ENCODE data around the gene MUC13. TPM values are rescaled to one million over a fixed set of nuclear protein-coding genes. Genes with fewer than 3 reads are reported as not detected.
A peak's percentile ranks its signal among the peaks of the same experiment; 100 is the strongest.

Gene MUC13
- total RNA-seq, 4 donors from 2014 or later: 1.7 TPM; not detected in 3

DNA sequence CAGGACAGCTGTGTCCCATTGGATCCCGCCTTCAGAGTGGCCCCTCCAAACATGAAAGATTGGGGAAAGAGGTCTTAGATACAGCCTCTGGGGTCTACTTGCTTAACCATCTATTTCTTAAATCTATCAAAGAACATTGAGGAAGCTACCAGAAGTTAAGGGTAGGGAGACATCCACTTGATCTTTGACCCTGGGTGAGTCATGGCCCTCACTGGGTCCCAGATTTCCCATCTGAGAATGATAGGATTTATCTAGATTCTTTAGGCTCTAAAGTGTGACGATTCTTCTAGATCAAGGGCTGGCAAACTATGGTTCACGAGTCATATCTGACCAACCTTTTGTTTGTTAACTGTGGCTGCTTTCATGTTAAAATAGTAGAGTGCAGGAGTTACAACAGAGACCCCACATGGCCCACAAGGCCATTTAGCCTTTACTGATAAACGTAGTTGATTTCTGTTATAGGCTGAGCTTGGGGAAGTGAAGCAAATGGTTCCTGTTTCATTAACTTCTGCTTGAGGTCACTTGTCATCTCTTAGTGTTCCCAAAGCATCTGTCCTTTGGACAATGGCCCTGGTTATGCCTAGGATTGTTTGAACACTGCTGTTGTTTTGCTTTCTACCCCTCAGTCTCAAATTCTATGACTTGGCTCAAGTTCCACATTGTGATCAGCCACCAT lies 8.0 kb downstream of the MUC13 start:
- Histone ChIP-seq H3K9me3 (no peaks in the 10 kb centered on the region), H3K27me3 (no peaks in the 10 kb centered on the region), H3K27ac (no peak overlapping the region), H3K4me1 (peaks cover 9 to 14% of the 10 kb centered on the region in 2 donors), H3K36me3 (no peaks in the 10 kb centered on the region), H3K4me3 (no peak overlapping the region)
- in situ Hi-C loops (cut with MboI; ENCODE audit: low sequenced_read_pairs in 4 of 4): loop anchor here in 1 of 4 donors (10.0 kb wide), 2 partner anchors 238 to 508 kb away; no protein-coding TSS in a partner anchor
- ATAC-seq (no peak), DNase-seq (no peak)
- TF ChIP-seq, protein P1, sequence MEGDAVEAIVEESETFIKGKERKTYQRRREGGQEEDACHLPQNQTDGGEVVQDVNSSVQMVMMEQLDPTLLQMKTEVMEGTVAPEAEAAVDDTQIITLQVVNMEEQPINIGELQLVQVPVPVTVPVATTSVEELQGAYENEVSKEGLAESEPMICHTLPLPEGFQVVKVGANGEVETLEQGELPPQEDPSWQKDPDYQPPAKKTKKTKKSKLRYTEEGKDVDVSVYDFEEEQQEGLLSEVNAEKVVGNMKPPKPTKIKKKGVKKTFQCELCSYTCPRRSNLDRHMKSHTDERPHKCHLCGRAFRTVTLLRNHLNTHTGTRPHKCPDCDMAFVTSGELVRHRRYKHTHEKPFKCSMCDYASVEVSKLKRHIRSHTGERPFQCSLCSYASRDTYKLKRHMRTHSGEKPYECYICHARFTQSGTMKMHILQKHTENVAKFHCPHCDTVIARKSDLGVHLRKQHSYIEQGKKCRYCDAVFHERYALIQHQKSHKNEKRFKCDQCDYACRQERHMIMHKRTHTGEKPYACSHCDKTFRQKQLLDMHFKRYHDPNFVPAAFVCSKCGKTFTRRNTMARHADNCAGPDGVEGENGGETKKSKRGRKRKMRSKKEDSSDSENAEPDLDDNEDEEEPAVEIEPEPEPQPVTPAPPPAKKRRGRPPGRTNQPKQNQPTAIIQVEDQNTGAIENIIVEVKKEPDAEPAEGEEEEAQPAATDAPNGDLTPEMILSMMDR (IDR thresholded peaks at IDR 0.05 in 4 of 5, conservative IDR thresholded peaks at IDR 0.05 in 1 of 5): no peak
- TF ChIP-seq POLR2A (IDR thresholded peaks at IDR 0.05): no peak
- intact Hi-C loops (cut with DNase I; ENCODE audit: low total_unique reads): loop anchor here (5.0 kb wide), 2 partner anchors 236 to 511 kb away; no protein-coding TSS in a partner anchor

DNA sequence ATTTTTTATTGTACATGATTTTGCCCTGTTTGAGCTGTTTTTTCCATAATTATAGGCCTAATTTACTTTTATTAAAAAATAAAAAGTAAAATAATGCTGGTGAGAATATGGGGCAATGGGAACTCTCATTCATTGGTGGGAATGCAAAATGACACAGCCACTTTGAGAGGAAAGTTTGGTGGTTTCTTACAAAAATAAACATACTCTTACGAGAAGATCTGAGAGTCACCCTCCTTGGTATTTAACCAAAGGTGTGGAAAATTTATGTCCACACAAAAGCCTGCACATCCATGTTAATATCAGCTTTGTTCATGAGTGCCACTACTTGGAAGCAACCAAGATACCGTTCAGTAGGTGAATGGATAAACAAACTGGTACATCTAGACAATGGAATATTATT lies 9.8 kb downstream of the MUC13 start:
- ATAC-seq (no peak), DNase-seq (no peak)
- Histone ChIP-seq H3K9me3 (no peaks in the 10 kb centered on the region), H3K4me3 (no peak overlapping the region), H3K27ac (no peak overlapping the region), H3K4me1 (peaks cover 6 to 8% of the 10 kb centered on the region in 2 donors), H3K36me3 (no peaks in the 10 kb centered on the region), H3K27me3 (no peaks in the 10 kb centered on the region)
- no peak for TF ChIP-seq POLR2A (IDR thresholded peaks at IDR 0.05)
- TF ChIP-seq, protein P1 (IDR thresholded peaks at IDR 0.05 in 4 of 5, conservative IDR thresholded peaks at IDR 0.05 in 1 of 5): no peak
- in situ Hi-C loops (cut with MboI; ENCODE audit: low sequenced_read_pairs in 4 of 4): loop anchor here in 2 of 4 donors (10.0 to 25.0 kb wide), 3 partner anchors 240 to 510 kb away; no protein-coding TSS in a partner anchor
- intact Hi-C loops (cut with DNase I; ENCODE audit: low total_unique reads): loop anchor here (5.0 kb wide), 2 partner anchors 238 to 513 kb away; no protein-coding TSS in a partner anchor

DNA sequence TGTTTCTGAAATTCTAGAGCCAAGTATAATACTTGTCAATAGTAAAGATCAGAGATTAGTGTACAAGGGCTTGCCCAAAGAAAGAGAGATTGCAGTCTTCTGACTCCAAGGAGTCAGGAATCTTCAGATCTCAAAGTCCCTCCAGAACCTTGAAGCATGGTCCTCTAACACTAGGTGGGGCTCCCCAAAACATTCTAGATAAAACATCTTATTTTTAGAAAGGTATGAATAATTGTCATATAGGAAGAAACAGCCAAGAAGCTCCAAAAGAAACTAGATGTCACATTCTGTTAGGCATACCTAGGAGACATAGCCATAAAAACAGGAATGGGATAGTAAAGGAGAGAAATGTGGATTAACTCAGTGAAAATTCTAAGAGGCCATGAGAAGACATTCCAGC lies 10.7 kb downstream of the MUC13 start:
- intact Hi-C loops (cut with DNase I; ENCODE audit: low total_unique reads): no loop called here

DNA sequence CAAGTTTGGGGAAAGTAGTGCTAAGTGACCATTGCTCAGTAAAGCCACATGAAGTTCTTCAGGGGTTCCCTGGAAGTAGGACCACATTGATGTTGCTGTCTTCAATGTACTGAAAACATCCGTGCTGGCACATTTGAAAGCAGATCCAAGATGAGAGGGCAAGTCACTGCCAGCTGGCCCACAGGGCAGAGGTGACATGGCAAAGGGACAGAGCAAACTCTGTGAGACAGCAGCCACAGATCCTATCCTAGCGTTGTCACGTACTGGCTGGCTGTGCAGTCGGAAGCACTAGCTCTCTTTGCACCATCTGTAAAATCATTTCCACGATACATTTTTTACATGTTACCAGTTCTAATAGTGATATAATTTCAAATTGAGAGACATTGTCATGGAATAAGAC lies 13.8 kb downstream of the MUC13 start:
- no peak overlapping the region for H3K27ac ChIP-seq
- TF ChIP-seq POLR2A (IDR thresholded peaks at IDR 0.05): no peak
- TF ChIP-seq, protein P1 (IDR thresholded peaks at IDR 0.05 in 4 of 5, conservative IDR thresholded peaks at IDR 0.05 in 1 of 5): no peak
- H3K4me1 ChIP-seq: no peaks in the 10 kb centered on the region
- no peaks in the 10 kb centered on the region for H3K9me3 ChIP-seq
- ATAC-seq (peak; percentile 89 to 93), DNase-seq (peak; percentile 31 to 52)
- no peaks in the 10 kb centered on the region for H3K27me3 ChIP-seq
- no peaks in the 10 kb centered on the region for H3K36me3 ChIP-seq
- in situ Hi-C loops (cut with MboI; ENCODE audit: low sequenced_read_pairs in 4 of 4) (loop anchor here in 2 of 4 donors (10.0 to 25.0 kb wide), 3 partner anchors 244 to 514 kb away; no protein-coding TSS in a partner anchor), intact Hi-C loops (cut with DNase I; ENCODE audit: low total_unique reads) (no loop called here)
- H3K4me3 ChIP-seq: no peak overlapping the region

More for the DNA sequence above, 10.7 kb downstream of the MUC13 start:
- DNase-seq (no peak), ATAC-seq (no peak)
- in situ Hi-C loops (cut with MboI; ENCODE audit: low sequenced_read_pairs in 4 of 4): loop anchor here in 2 of 4 donors (10.0 to 25.0 kb wide), 3 partner anchors 241 to 511 kb away; no protein-coding TSS in a partner anchor
- Histone ChIP-seq H3K9me3 (no peaks in the 10 kb centered on the region), H3K27ac (no peak overlapping the region), H3K27me3 (no peaks in the 10 kb centered on the region), H3K4me1 (no peaks in the 10 kb centered on the region), H3K36me3 (no peaks in the 10 kb centered on the region), H3K4me3 (no peak overlapping the region)
- TF ChIP-seq POLR2A (IDR thresholded peaks at IDR 0.05): no peak
- TF ChIP-seq, protein P1 (IDR thresholded peaks at IDR 0.05 in 4 of 5, conservative IDR thresholded peaks at IDR 0.05 in 1 of 5): no peak

Data from gastrocnemius medialis (tissue), 4 donors.